KMS-11 (cell line): ENCODE measurements around the gene RHBDD2.

ENCODE experiments used
- H2AFZ ChIP-seq: fragments of 200-600 bp; sonication (generic); 2 replicates; pipeline ENCODE4 v1.6.1; 2016; ENCODE audit warnings: antibody characterized with exemption, mixed run types, low read depth
- H3K27ac ChIP-seq: fragments of 200-600 bp; sonication (generic); 2 replicates; pipeline ENCODE4 v1.6.1; 2016; ENCODE audit warnings: mild to moderate bottlenecking, mixed run types
- H3K27me3 ChIP-seq: fragments of 200-600 bp; sonication (generic); 2 replicates; pipeline ENCODE4 v1.6.1; 2017; ENCODE audit warnings: mild to moderate bottlenecking, low read depth, mixed run types, moderate library complexity; ENCODE audit not compliant: insufficient read depth
- H3K36me3 ChIP-seq: fragments of 200-600 bp; sonication (generic); 2 replicates; pipeline ENCODE4 v1.6.1; 2017; ENCODE audit warnings: mild to moderate bottlenecking, mixed run types; ENCODE audit not compliant: insufficient read depth
- H3K4me1 ChIP-seq: fragments of 200-600 bp; sonication (generic); 2 replicates; pipeline ENCODE4 v1.6.1; 2016; ENCODE audit warnings: mild to moderate bottlenecking, low read depth, mixed run types; ENCODE audit not compliant: poor library complexity, severe bottlenecking
- H3K4me2 ChIP-seq: fragments of 200-600 bp; sonication (generic); 2 replicates; pipeline ENCODE4 v1.7.0; 2016; ENCODE audit warnings: mild to moderate bottlenecking, mixed run types
- H3K4me3 ChIP-seq: fragments of 200-600 bp; sonication (generic); IDR thresholded peaks from 2 replicates; pipeline ENCODE4 v1.6.1; 2017; ENCODE audit warnings: low read depth, low read length, mixed read lengths; ENCODE audit not compliant: insufficient read depth
- H3K79me2 ChIP-seq: fragments of 200-600 bp; sonication (generic); 2 replicates; pipeline ENCODE4 v1.6.1; 2016; ENCODE audit warnings: low read depth, mixed run types; ENCODE audit not compliant: insufficient read depth
- H3K9ac ChIP-seq: fragments of 200-600 bp; sonication (generic); 2 replicates; pipeline ENCODE4 v1.6.1; 2016; ENCODE audit warnings: mild to moderate bottlenecking, mixed run types
- H4K20me1 ChIP-seq: fragments of 200-600 bp; sonication (generic); 2 replicates; pipeline ENCODE4 v1.6.1; 2016; ENCODE audit warnings: mild to moderate bottlenecking, mixed run types; ENCODE audit not compliant: insufficient read depth
- CTCF ChIP-seq: fragments of 200-600 bp; sonication (generic); conservative IDR thresholded peaks from 2 replicates; pipeline ENCODE4 v1.6.1; 2017; ENCODE audit warnings: low read depth, mild to moderate bottlenecking, antibody characterized with exemption, low read length, moderate library complexity, mixed read lengths

Gene RHBDD2

DNA sequence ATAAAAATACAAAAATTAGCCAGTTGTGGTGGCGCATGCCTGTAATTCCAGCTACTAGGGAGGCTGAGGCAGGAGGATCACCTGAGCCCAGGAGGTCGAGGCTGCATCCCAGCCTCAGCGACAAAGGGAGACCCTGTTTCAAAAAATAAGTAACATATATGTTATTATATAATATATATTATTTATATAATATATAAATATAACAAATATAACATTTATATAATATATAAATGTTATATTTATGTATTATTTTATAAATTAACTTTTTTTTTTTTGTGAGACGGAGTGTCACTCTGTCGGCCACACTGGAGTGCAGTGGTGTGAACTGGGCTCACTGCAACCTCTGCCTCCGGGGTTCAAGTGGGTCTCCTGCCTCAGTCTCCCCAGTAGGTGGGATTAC is 34.6 kb downstream of the RHBDD2 start:
- H3K79me2 ChIP-seq = peaks cover 10% of the 10 kb centered on the region; the same call in 1 of the 2 replicates
- H3K4me3 ChIP-seq = no peak overlapping the region
- peaks cover 16% of the 10 kb centered on the region for H3K4me1 ChIP-seq
- H3K4me2 ChIP-seq = no peak overlapping the region
- no peak overlapping the region for H3K27ac ChIP-seq
- H4K20me1 ChIP-seq = no peaks in the 10 kb centered on the region; the same call in 1 of the 2 replicates
- TF ChIP-seq CTCF = no peak
- H3K9ac ChIP-seq = no peak overlapping the region
- no peak overlapping the region for H2AFZ ChIP-seq
- no peaks in the 10 kb centered on the region for H3K36me3 ChIP-seq
- no peaks in the 10 kb centered on the region for H3K27me3 ChIP-seq

DNA sequence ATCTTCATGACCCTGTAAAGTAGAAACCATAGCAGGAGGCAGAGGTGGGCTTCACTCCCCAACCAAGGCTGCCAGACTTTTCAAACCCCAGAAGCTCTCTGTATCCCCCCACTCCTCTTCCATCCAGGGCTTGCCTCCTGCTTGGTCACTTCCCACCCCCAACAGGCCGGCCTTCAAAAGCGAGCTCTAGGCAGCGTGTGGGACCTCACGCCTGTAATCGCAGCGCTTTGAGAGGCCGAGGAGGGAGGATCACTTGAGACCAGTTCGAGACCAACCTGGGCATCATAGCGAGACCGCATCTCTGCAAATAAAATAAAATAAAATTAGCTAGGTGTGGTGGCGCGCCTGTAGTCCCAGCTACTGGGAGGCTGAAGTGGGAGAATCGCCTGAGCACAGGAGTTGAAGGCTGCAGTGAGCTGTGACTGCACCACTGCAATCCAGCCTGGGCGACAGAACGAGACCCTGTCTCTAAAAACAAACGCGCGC is 35.4 kb downstream of the RHBDD2 start:
- no peak overlapping the region for H3K4me3 ChIP-seq
- peaks cover 14% of the 10 kb centered on the region; the same call in 1 of the 2 replicates for H3K79me2 ChIP-seq
- H3K9ac ChIP-seq = peak overlapping the region; percentile 65
- H2AFZ ChIP-seq = peak overlapping the region; percentile 77
- H3K4me1 ChIP-seq = peaks cover 16% of the 10 kb centered on the region
- H3K27ac ChIP-seq = peak overlapping the region; percentile 45
- H3K4me2 ChIP-seq = peak overlapping the region; percentile 74
- TF ChIP-seq CTCF = no peak
- no peaks in the 10 kb centered on the region for H3K36me3 ChIP-seq
- H4K20me1 ChIP-seq = no peaks in the 10 kb centered on the region; the same call in 1 of the 2 replicates
- H3K27me3 ChIP-seq = no peaks in the 10 kb centered on the region

- peaks cover 16% of the 10 kb centered on the region for H3K4me1 ChIP-seq
- H3K9ac ChIP-seq = peak within 1 kb of the TSS; percentile 65
- no peak within 1 kb of the TSS for H3K4me3 ChIP-seq
- TF ChIP-seq CTCF = no peak
- H3K36me3 ChIP-seq = no peaks in the 10 kb centered on the region
- H2AFZ ChIP-seq = peak within 1 kb of the TSS; percentile 77
- H3K4me2 ChIP-seq = peak within 1 kb of the TSS; percentile 74
- H3K79me2 ChIP-seq = peaks cover 14% of the 10 kb centered on the region; the same call in 1 of the 2 replicates
- no peaks in the 10 kb centered on the region; the same call in 1 of the 2 replicates for H4K20me1 ChIP-seq
- H3K27me3 ChIP-seq = no peaks in the 10 kb centered on the region
- peak within 1 kb of the TSS; percentile 45 for H3K27ac ChIP-seq
Measured at GRCh38 chr7:75914655-75915415, 36.0 kb downstream of the RHBDD2 start, which contains the start of gene POR. Gene POR, plus strand, starts transcription at chr7:75915155. Its CDS starts 38,847 bp downstream, at chr7:75954002.

GRCh38 chr7:75915416-75916156 is 36.8 kb downstream of the RHBDD2 start:
- Histone ChIP-seq H4K20me1 (no peaks in the 10 kb centered on the region; the same call in 1 of the 2 replicates), H3K27ac (0 out of 2 replicates have a peak overlapping the region, but pooled peaks have one; percentile 16), H2AFZ (peak overlapping the region; percentile 48), H3K36me3 (no peaks in the 10 kb centered on the region), H3K79me2 (peaks cover 16% of the 10 kb centered on the region; the same call in 1 of the 2 replicates), H3K27me3 (no peaks in the 10 kb centered on the region), H3K4me3 (no peak overlapping the region), H3K9ac (peak overlapping the region; percentile 57), H3K4me1 (peaks cover 16% of the 10 kb centered on the region), H3K4me2 (peak overlapping the region; percentile 69)
- no peak for TF ChIP-seq CTCF
